ENCODE results near the gene DPYD. TPM values are rescaled to one million over a fixed set of nuclear protein-coding genes. Genes with fewer than 3 reads are reported as not detected.

The DPYD gene
- total and polyA plus RNA-seq, 9 of the 15 experiments (the other 6 are each of a cell fraction or from before 2014, with no cell fraction given): 0.03 to 0.25 (median 0.08) TPM; not detected in 2

- TF ChIP-seq JUNB (CRISPR knock-in tag; conservative IDR thresholded peaks at IDR 0.05): no peak
- TF ChIP-seq, protein P1, sequence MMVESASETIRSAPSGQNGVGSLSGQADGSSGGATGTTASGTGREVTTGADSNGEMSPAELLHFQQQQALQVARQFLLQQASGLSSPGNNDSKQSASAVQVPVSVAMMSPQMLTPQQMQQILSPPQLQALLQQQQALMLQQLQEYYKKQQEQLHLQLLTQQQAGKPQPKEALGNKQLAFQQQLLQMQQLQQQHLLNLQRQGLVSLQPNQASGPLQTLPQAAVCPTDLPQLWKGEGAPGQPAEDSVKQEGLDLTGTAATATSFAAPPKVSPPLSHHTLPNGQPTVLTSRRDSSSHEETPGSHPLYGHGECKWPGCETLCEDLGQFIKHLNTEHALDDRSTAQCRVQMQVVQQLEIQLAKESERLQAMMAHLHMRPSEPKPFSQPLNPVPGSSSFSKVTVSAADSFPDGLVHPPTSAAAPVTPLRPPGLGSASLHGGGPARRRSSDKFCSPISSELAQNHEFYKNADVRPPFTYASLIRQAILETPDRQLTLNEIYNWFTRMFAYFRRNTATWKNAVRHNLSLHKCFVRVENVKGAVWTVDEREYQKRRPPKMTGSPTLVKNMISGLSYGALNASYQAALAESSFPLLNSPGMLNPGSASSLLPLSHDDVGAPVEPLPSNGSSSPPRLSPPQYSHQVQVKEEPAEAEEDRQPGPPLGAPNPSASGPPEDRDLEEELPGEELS (CRISPR knock-in tag; IDR thresholded peaks at IDR 0.05; ENCODE audit: borderline replicate concordance): no peak
- TF ChIP-seq GABPB2 (CRISPR knock-in tag; conservative IDR thresholded peaks at IDR 0.05): no peak
- no peak for TF ChIP-seq ZNF324 (CRISPR knock-in tag; IDR thresholded peaks at IDR 0.05)
- TF ChIP-seq, protein P2, sequence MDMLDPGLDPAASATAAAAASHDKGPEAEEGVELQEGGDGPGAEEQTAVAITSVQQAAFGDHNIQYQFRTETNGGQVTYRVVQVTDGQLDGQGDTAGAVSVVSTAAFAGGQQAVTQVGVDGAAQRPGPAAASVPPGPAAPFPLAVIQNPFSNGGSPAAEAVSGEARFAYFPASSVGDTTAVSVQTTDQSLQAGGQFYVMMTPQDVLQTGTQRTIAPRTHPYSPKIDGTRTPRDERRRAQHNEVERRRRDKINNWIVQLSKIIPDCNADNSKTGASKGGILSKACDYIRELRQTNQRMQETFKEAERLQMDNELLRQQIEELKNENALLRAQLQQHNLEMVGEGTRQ (CRISPR knock-in tag; IDR thresholded peaks at IDR 0.05): no peak
- TF ChIP-seq PKNOX1 (IDR thresholded peaks at IDR 0.05): no peak
- TF ChIP-seq RAD51 (IDR thresholded peaks at IDR 0.05; ENCODE audit: borderline replicate concordance, low read depth): no peak
- TF ChIP-seq OTX1 (CRISPR knock-in tag; IDR thresholded peaks at IDR 0.05): no peak
- no peak for TF ChIP-seq ZNF174 (CRISPR knock-in tag; IDR thresholded peaks at IDR 0.05)
Observed at GRCh38 chr1:97112442-97112841, 808.4 kb downstream of the DPYD start (continued).
